Hepatocyte (in vitro differentiated cells): ENCODE measurements around the gene CHEK1. TPM values are rescaled to one million over a fixed set of nuclear protein-coding genes. Genes with fewer than 3 reads are reported as not detected.
A peak's percentile ranks its signal among the peaks of the same experiment; 100 is the strongest.

Experiments used
- DNase-seq: peaks from one replicate; pipeline ENCODE4 v3.0.0-alpha.2; 2016; ENCODE audit warnings: low spot score
- H2AFZ ChIP-seq: fragments of 200-600 bp; sonication (generic); 2 replicates; pipeline ENCODE4 v1.6.0; 2016; ENCODE audit warnings: antibody characterized with exemption, mild to moderate bottlenecking
- H3K27ac ChIP-seq: fragments of 200-600 bp; sonication (generic); 2 replicates; pipeline ENCODE4 v1.5.1; 2016; ENCODE audit warnings: mild to moderate bottlenecking
- H3K27me3 ChIP-seq: fragments of 200-600 bp; sonication (generic); 2 replicates; pipeline ENCODE4 v1.6.1; 2016
- H3K36me3 ChIP-seq: fragments of 200-600 bp; sonication (generic); replicated peaks from 2 replicates; pipeline ENCODE4 v1.5.1; 2016; ENCODE audit warnings: low read depth; ENCODE audit not compliant: insufficient read depth
- H3K4me1 ChIP-seq: fragments of 200-600 bp; sonication (generic); 2 replicates; pipeline ENCODE4 v1.5.1; 2016; ENCODE audit warnings: mild to moderate bottlenecking, moderate library complexity; ENCODE audit not compliant: insufficient read depth
- H3K4me2 ChIP-seq: fragments of 200-600 bp; sonication (generic); 2 replicates; pipeline ENCODE4 v1.6.0; 2016
- H3K4me3 ChIP-seq: fragments of 200-600 bp; sonication (generic); 2 replicates; pipeline ENCODE4 v1.5.1; 2016; ENCODE audit warnings: mild to moderate bottlenecking
- H3K79me2 ChIP-seq: fragments of 200-600 bp; sonication (generic); 2 replicates; pipeline ENCODE4 v1.6.0; 2017; ENCODE audit warnings: mild to moderate bottlenecking
- H3K9me2 ChIP-seq: fragments of 200-600 bp; sonication (generic); replicated peaks from 2 replicates; pipeline ENCODE4 v1.6.0; 2017; ENCODE audit warnings: mild to moderate bottlenecking; ENCODE audit not compliant: insufficient read depth
- H3K9me3 ChIP-seq: fragments of 200-600 bp; sonication (generic); 2 replicates; pipeline ENCODE4 v1.5.1; 2016; ENCODE audit warnings: low read depth, mild to moderate bottlenecking
- H4K20me1 ChIP-seq: fragments of 200-600 bp; sonication (generic); 2 replicates; pipeline ENCODE4 v1.6.0; 2016; ENCODE audit warnings: mild to moderate bottlenecking; ENCODE audit not compliant: insufficient read depth, poor library complexity, severe bottlenecking
- CTCF ChIP-seq: fragments of 200-600 bp; sonication (generic); IDR thresholded peaks from 2 replicates; pipeline ENCODE4 v1.5.1; 2016; ENCODE audit warnings: antibody characterized with exemption, mild to moderate bottlenecking; ENCODE audit not compliant: poor library complexity
- EZH2 ChIP-seq: fragments of 200-600 bp; sonication (generic); IDR thresholded peaks from 2 replicates; pipeline ENCODE4 v1.6.1; 2016; ENCODE audit warnings: antibody characterized with exemption, mild to moderate bottlenecking, borderline replicate concordance
- EZH2phosphoT487 ChIP-seq: fragments of 200-600 bp; sonication (generic); IDR thresholded peaks from one replicate; pipeline ENCODE4 v1.6.1; 2018; ENCODE audit warnings: antibody characterized with exemption, mild to moderate bottlenecking, low read depth, moderate library complexity; ENCODE audit not compliant: unreplicated experiment, severe bottlenecking
- WGBS: methylation state at CpG from one replicate; pipeline ENCODE4 v1.1.6; 2016; ENCODE audit warnings: low lambda C conversion rate; ENCODE audit errors: missing lambda C conversion rate; 5-methylcytosine and 5-hydroxymethylcytosine counted together
- polyA plus RNA-seq: library from polyadenylated mRNA; unstranded; fragments of >200 nt; fragmentation: Nextera tagmentation; extraction: Ambion mirVana; gene quantifications from 2 replicates; pipeline ENCODE4 v1.2.1, GENCODE V29; 2016
- total RNA-seq: library from RNA; depleted of rRNA; stranded (reverse); fragments of >200 nt; gene quantifications from 2 replicates; pipeline ENCODE4 v1.2.3, GENCODE V29; 2014

Gene CHEK1
- total and polyA plus RNA-seq, 2 experiments from 2014 or later, result 8.8 to 16.3 TPM

GRCh38 chr11:125588505-125588904 lies 36.5 kb upstream of the CHEK1 start:
- Histone ChIP-seq H3K79me2 (peaks cover 12% of the 10 kb centered on the region), H3K27me3 (no peaks in the 10 kb centered on the region), H2AFZ (no peak overlapping the region), H3K4me1 (peaks cover 6% of the 10 kb centered on the region), H3K27ac (no peak overlapping the region), H3K4me2 (no peak overlapping the region), H3K9me3 (no peaks in the 10 kb centered on the region), H4K20me1 (no peaks in the 10 kb centered on the region), H3K36me3 (no peaks in the 10 kb centered on the region), H3K9me2 (no peaks in the 10 kb centered on the region), H3K4me3 (no peak overlapping the region)
- 29% methylated on average over 3 of the region's 3 CpGs for WGBS
- TF ChIP-seq EZH2phosphoT487 (no peak), EZH2 (no peak), CTCF (no peak)
- no peak for DNase-seq

- H2AFZ ChIP-seq, result peak overlapping the region; percentile 43
- WGBS, result 8% methylated on average over 30 of the region's 30 CpGs
- peak overlapping the region; percentile 77 for H3K4me2 ChIP-seq
Measured at GRCh38 chr11:125591649-125592304, 33.2 kb upstream of the CHEK1 start.

GRCh38 chr11:125592305-125593113 lies 32.5 kb upstream of the CHEK1 start, which contains the start of gene STT3A:
TSS of gene STT3A (plus strand) at chr11:125592852. CDS start at chr11:125595916, 3,064 bp downstream.
- DNase-seq, result peak; percentile 99
- H3K79me2 ChIP-seq, result peaks cover 52% of the 10 kb centered on the region
- peak within 1 kb of the TSS; percentile 97 for H3K27ac ChIP-seq
- H2AFZ ChIP-seq, result peak within 1 kb of the TSS; percentile 43
- no peaks in the 10 kb centered on the region for H3K9me3 ChIP-seq
- peak within 1 kb of the TSS; percentile 38 for H3K4me3 ChIP-seq
- WGBS, result under 1% methylated on average over 54 of the region's 55 CpGs
- no peaks in the 10 kb centered on the region for H3K36me3 ChIP-seq
- peaks cover 9% of the 10 kb centered on the region for H4K20me1 ChIP-seq
- H3K4me1 ChIP-seq, result peaks cover 13% of the 10 kb centered on the region
- peak within 1 kb of the TSS; percentile 77 for H3K4me2 ChIP-seq
- TF ChIP-seq EZH2phosphoT487 (no peak), EZH2 (no peak), CTCF (no peak)
- H3K27me3 ChIP-seq, result no peaks in the 10 kb centered on the region
- no peaks in the 10 kb centered on the region for H3K9me2 ChIP-seq

More at GRCh38 chr11:125591649-125592304, 33.2 kb upstream of the CHEK1 start:
- Histone ChIP-seq H3K9me3 (no peaks in the 10 kb centered on the region), H3K4me1 (peaks cover 13% of the 10 kb centered on the region), H4K20me1 (peaks cover 9% of the 10 kb centered on the region), H3K27me3 (no peaks in the 10 kb centered on the region), H3K9me2 (no peaks in the 10 kb centered on the region), H3K36me3 (no peaks in the 10 kb centered on the region), H3K4me3 (peak overlapping the region; percentile 17), H3K27ac (peak overlapping the region; percentile 97), H3K79me2 (peaks cover 44% of the 10 kb centered on the region)
- no peak for TF ChIP-seq EZH2
- no peak for TF ChIP-seq EZH2phosphoT487
- TF ChIP-seq CTCF, result no peak
- DNase-seq, result peak; percentile 55
